A673 (cell line): ENCODE data around the gene KIR2DL1.

Experiments
- CTCF ChIP-seq: fragments of 300-800, 200-600 bp; sonication (generic); conservative IDR thresholded peaks from 2 replicates; pipeline ENCODE4 v1.5.1; 2017; ENCODE audit warnings: low read depth, mild to moderate bottlenecking, antibody characterized with exemption, low read length, moderate library complexity, mixed read lengths
- EZH2 ChIP-seq: fragments of 200-600 bp; sonication (generic); IDR thresholded peaks from 2 replicates; pipeline ENCODE4 v1.6.1; 2017; ENCODE audit warnings: borderline replicate concordance, low read depth, mild to moderate bottlenecking, mixed read lengths, antibody characterized with exemption, low read length; ENCODE audit not compliant: poor library complexity, severe bottlenecking

- TF ChIP-seq CTCF (no peak), EZH2 (no peak)
Observed at GRCh38 chr19:54804571-54804970, 35.0 kb downstream of the KIR2DL1 start.
